Measurements from ENCODE around the gene RNF180.

The RNF180 gene

GRCh38 chr5:64149857-64150521 is 15.7 kb upstream of the RNF180 start:
- no peak for TF ChIP-seq TAF1 (IDR thresholded peaks at IDR 0.05; ENCODE audit: borderline replicate concordance, insufficient read depth, low read length)
- no peak for TF ChIP-seq SIN3A (IDR thresholded peaks at IDR 0.05; ENCODE audit: borderline replicate concordance, insufficient read depth, low read length)
- TF ChIP-seq POLR2AphosphoS5 (IDR thresholded peaks at IDR 0.05; ENCODE audit: low read depth, low read length): no peak
- no peak for TF ChIP-seq FOXP2 (optimal IDR thresholded peaks at IDR 0.05; ENCODE audit: borderline replicate concordance, extremely low read depth, extremely low read length, insufficient read depth)
- TF ChIP-seq, protein P1, sequence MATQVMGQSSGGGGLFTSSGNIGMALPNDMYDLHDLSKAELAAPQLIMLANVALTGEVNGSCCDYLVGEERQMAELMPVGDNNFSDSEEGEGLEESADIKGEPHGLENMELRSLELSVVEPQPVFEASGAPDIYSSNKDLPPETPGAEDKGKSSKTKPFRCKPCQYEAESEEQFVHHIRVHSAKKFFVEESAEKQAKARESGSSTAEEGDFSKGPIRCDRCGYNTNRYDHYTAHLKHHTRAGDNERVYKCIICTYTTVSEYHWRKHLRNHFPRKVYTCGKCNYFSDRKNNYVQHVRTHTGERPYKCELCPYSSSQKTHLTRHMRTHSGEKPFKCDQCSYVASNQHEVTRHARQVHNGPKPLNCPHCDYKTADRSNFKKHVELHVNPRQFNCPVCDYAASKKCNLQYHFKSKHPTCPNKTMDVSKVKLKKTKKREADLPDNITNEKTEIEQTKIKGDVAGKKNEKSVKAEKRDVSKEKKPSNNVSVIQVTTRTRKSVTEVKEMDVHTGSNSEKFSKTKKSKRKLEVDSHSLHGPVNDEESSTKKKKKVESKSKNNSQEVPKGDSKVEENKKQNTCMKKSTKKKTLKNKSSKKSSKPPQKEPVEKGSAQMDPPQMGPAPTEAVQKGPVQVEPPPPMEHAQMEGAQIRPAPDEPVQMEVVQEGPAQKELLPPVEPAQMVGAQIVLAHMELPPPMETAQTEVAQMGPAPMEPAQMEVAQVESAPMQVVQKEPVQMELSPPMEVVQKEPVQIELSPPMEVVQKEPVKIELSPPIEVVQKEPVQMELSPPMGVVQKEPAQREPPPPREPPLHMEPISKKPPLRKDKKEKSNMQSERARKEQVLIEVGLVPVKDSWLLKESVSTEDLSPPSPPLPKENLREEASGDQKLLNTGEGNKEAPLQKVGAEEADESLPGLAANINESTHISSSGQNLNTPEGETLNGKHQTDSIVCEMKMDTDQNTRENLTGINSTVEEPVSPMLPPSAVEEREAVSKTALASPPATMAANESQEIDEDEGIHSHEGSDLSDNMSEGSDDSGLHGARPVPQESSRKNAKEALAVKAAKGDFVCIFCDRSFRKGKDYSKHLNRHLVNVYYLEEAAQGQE (IDR thresholded peaks at IDR 0.05; ENCODE audit: insufficient read depth in 1 of 2, low read depth in 2 of 2, low read length in 2 of 2): no peak

GRCh38 chr5:64156261-64156660 is 9.4 kb upstream of the RNF180 start:
- TF ChIP-seq POLR2AphosphoS5 (IDR thresholded peaks at IDR 0.05; ENCODE audit: low read depth, low read length) (no peak), TAF1 (IDR thresholded peaks at IDR 0.05; ENCODE audit: borderline replicate concordance, insufficient read depth, low read length) (no peak), SIN3A (IDR thresholded peaks at IDR 0.05; ENCODE audit: borderline replicate concordance, insufficient read depth, low read length) (no peak), FOXP2 (optimal IDR thresholded peaks at IDR 0.05; ENCODE audit: borderline replicate concordance, extremely low read depth, extremely low read length, insufficient read depth) (no peak)
- TF ChIP-seq, protein P1 (IDR thresholded peaks at IDR 0.05; ENCODE audit: insufficient read depth in 1 of 2, low read depth in 2 of 2, low read length in 2 of 2): no peak

- no peak for TF ChIP-seq TAF1 (IDR thresholded peaks at IDR 0.05; ENCODE audit: borderline replicate concordance, insufficient read depth, low read length)
- TF ChIP-seq POLR2AphosphoS5 (IDR thresholded peaks at IDR 0.05; ENCODE audit: low read depth, low read length): no peak
Measured at GRCh38 chr5:64158827-64159226, 6.8 kb upstream of the RNF180 start.

GRCh38 chr5:64160201-64160600 is 5.4 kb upstream of the RNF180 start:
- no peak for TF ChIP-seq SIN3A (IDR thresholded peaks at IDR 0.05; ENCODE audit: borderline replicate concordance, insufficient read depth, low read length)
- TF ChIP-seq TAF1 (IDR thresholded peaks at IDR 0.05; ENCODE audit: borderline replicate concordance, insufficient read depth, low read length): no peak
- no peak for TF ChIP-seq FOXP2 (optimal IDR thresholded peaks at IDR 0.05; ENCODE audit: borderline replicate concordance, extremely low read depth, extremely low read length, insufficient read depth)
- TF ChIP-seq POLR2AphosphoS5 (IDR thresholded peaks at IDR 0.05; ENCODE audit: low read depth, low read length): no peak
- TF ChIP-seq, protein P1 (IDR thresholded peaks at IDR 0.05; ENCODE audit: insufficient read depth in 1 of 2, low read depth in 2 of 2, low read length in 2 of 2): no peak

DNA sequence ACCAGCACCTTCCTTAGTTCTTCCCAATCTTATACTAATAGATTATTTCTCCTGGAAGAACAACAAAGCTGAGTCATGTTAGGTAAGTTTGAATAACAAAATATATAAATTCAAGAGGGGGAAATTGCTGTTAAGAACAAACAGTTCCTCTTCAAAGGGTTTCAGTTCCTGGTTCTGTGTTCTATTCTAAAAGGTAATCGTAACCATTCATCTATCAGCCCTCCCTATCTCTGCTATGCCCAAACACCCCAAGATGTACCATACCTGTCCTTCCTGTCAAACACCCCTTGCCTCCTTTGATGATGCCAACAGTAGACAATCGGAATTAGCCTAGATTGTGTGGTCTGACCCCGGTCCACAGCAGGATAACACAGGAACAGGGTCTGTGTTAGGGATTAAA is 4.2 kb upstream of the RNF180 start:
- TF ChIP-seq FOXP2 (optimal IDR thresholded peaks at IDR 0.05; ENCODE audit: borderline replicate concordance, extremely low read depth, extremely low read length, insufficient read depth): no peak
- TF ChIP-seq, protein P1 (IDR thresholded peaks at IDR 0.05; ENCODE audit: insufficient read depth in 1 of 2, low read depth in 2 of 2, low read length in 2 of 2): no peak
- TF ChIP-seq SIN3A (IDR thresholded peaks at IDR 0.05; ENCODE audit: borderline replicate concordance, insufficient read depth, low read length): no peak
